T-helper 17 cell (primary cell): Measurements from ENCODE around the gene PWWP2B. TPM values are rescaled to one million over a fixed set of nuclear protein-coding genes. Genes with fewer than 3 reads are reported as not detected.

ENCODE experiments used
- ATAC-seq: fragments of 150-1000 bp; cut with Tn5 transposase; 2 replicates; pipeline ENCODE4 v1.10.0; 2021; ENCODE audit warnings: mild to moderate bottlenecking, moderate library complexity
- DNase-seq, 3 donors: peaks; one replicate each; pipeline versions ENCODE4 v3.0.0 to v3.0.0-alpha.2; 2020 to 2021
- H3K9me3 ChIP-seq: one replicate; pipeline ENCODE4 v1.7.0; 2013; ENCODE audit warnings: low read length, mild to moderate bottlenecking; ENCODE audit not compliant: control insufficient read depth, poor library complexity, severe bottlenecking
- H3K27ac Mint-ChIP-seq: one replicate; pipeline ENCODE4 v1.8.0; 2022; ENCODE audit warnings: mild to moderate bottlenecking, moderate library complexity, mixed read lengths
- H3K27me3 Mint-ChIP-seq: one replicate; pipeline ENCODE4 v1.8.0; 2022; ENCODE audit warnings: mixed read lengths
- H3K36me3 Mint-ChIP-seq: one replicate; pipeline ENCODE4 v1.8.0; 2022; ENCODE audit warnings: low read depth, mixed read lengths
- H3K4me1 Mint-ChIP-seq: one replicate; pipeline ENCODE4 v1.8.0; 2022; ENCODE audit warnings: mild to moderate bottlenecking, mixed read lengths
- H3K4me3 Mint-ChIP-seq: one replicate; pipeline ENCODE4 v1.8.0; 2022; ENCODE audit warnings: mild to moderate bottlenecking, moderate library complexity, mixed read lengths
- total RNA-seq, 4 donors: library from RNA in 2 of 4; stranded (reverse) in 2 of 4; gene quantifications; one replicate each; pipeline ENCODE4 v1.2.3 and lab custom pipeline; 2022 to 2026

The PWWP2B gene
- total RNA-seq, 2 donors from 2014 or later: 15.7 to 16.7 TPM

DNA sequence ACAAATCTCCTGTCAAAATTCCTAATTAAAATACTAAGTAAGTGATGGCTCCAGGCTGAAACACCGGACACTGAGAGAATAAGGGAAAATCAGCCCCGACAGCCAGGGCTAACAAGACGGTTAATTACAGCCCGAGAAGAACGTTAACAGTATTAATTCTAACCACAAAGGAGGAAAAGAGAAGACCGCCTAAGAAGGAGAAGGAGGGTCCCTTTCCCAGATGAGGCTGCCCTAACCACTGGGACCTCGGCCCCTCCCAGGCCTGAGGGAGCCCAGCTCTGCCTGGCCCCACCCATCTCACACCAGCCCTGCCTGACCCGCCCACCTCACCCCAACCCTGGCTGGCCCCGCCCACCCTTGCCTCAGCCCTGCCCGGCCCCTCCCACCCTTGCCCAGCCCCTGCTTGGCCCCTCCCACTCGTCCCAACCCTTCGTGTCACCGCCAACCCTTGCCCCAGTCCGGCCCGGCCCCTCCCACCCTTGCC, 51.3 kb downstream of the PWWP2B start:
- ATAC-seq (no peak), DNase-seq (peak in 2 of 3 donors; percentile 45)
- no peak overlapping the region for H3K4me3 Mint-ChIP-seq

DNA sequence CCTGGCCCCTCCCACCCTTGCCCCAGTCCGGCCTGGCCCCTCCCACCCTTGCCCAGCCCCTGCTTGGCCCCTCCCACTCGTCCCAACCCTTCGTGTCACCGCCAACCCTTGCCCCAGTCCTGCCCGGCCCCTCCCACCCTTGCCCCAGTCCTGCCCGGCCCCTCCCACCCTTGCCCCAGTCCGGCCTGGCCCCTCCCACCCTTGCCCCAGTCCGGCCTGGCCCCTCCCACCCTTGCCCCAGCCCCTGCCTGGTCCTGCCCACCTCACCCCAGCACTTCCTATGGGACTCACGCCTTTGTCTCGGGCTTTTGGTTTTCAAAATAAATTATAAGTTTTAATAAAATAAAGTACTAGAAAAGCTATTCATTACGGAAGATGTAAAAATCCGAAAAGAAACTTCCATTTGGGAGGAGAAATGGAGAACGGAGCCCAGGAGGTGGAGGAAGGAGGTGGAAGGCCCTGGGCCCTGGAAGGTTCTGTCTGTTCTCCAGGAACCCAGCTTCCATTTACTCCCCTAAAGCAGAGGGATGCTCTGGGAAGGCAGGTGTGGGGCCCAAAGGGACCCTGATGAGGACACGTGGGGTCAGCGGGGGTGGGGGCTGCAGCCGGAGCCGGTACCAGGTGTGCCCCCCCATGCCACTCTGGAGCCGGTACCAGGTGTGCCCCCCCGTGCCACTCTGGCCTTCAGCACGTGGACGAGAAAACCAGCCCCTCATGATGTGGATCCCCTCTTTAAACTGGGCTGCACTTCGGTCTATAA, 52.2 kb downstream of the PWWP2B start:
- Mint-ChIP-seq H3K36me3 (no peaks in the 10 kb centered on the region), H3K4me3 (no peak overlapping the region), H3K4me1 (peaks cover 27% of the 10 kb centered on the region), H3K27ac (no peak overlapping the region), H3K27me3 (no peaks in the 10 kb centered on the region)
- ATAC-seq (no peak), DNase-seq (no peak)
- no peaks in the 10 kb centered on the region for H3K9me3 ChIP-seq

More for the DNA sequence above, 51.3 kb downstream of the PWWP2B start:
- no peaks in the 10 kb centered on the region for H3K36me3 Mint-ChIP-seq
- no peaks in the 10 kb centered on the region for H3K27me3 Mint-ChIP-seq
- peaks cover 28% of the 10 kb centered on the region for H3K4me1 Mint-ChIP-seq
- H3K27ac Mint-ChIP-seq: peak overlapping the region; percentile 97
- no peaks in the 10 kb centered on the region for H3K9me3 ChIP-seq

DNA sequence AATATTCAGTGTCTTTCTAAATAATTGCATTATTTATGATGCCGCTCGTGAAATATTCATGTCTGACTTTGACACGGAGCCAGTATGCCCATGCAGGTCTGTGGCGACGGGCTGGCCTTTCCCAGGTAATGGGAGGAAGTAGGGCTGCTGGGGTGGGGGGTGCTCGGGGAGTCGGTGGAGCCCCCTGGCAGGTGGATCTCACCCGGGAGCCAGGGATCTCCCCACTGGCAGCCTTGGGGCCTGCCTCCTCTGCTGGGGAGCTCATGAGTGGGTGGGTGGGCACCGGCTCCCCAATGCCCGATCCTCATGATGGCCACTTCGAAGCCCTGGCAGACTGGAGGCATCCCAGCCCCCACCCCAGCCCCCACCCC, 52.8 kb downstream of the PWWP2B start:
- Mint-ChIP-seq H3K36me3 (no peaks in the 10 kb centered on the region), H3K27me3 (no peaks in the 10 kb centered on the region), H3K27ac (no peak overlapping the region), H3K4me1 (peaks cover 25% of the 10 kb centered on the region), H3K4me3 (no peak overlapping the region)
- DNase-seq (no peak), ATAC-seq (no peak)
- no peaks in the 10 kb centered on the region for H3K9me3 ChIP-seq

DNA sequence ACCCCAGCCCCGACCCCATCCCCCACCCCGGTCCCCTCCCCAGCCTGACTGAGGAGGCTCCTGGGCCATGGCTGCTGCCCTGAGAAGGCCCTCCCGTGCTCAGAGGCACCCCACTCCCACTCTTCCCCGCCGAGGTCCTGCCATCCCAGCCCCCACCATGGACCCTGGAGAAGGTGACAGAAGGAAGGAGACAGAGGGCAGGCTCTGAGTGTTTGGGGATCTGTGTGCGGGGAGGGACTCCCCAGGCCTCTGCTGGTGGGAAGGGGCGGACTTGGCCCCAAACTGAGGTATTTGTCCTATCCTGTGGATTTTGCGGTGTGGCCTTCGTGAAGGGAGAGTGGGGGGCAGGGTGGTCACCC, 53.4 kb downstream of the PWWP2B start:
- no peaks in the 10 kb centered on the region for H3K36me3 Mint-ChIP-seq
- no peaks in the 10 kb centered on the region for H3K27me3 Mint-ChIP-seq
- ATAC-seq (no peak), DNase-seq (no peak)
- H3K4me3 Mint-ChIP-seq: no peak overlapping the region
- H3K27ac Mint-ChIP-seq: peak overlapping the region; percentile 81
- peaks cover 20% of the 10 kb centered on the region for H3K4me1 Mint-ChIP-seq
- H3K9me3 ChIP-seq: no peaks in the 10 kb centered on the region

DNA sequence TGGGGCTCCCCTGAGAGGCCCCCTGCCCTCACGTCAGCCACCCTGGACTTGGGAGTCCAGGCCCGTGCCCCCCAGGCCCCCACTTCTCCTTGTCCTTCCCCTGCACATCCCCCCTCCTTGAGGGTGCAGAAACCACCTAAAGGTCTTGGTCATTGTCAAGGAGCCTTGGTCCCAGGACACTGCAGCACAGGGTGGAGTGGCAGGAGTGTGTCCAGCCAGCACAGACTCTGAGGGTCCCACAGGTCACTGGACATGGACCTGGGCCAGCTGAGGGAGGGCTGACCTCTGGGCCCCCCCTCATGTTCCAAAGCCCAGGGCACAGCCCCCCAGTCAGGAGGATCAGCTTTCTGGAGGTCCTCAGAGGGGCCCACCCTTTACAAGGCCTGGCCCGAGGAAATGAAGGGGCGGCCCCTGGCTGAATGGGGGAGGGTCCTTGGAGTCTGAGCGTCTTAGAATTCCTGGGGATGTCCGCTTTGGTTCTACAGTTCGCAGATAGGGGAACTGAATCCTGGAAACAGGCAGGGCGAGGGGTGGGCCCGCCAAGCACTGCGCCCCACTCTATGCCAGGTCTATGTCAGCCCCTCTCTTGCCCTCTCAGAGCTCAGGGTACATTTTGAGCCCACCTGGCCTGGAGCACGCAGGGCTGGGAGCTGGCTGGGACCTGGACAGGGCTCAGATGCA, 54.0 kb downstream of the PWWP2B start:
- no peaks in the 10 kb centered on the region for H3K27me3 Mint-ChIP-seq

DNA sequence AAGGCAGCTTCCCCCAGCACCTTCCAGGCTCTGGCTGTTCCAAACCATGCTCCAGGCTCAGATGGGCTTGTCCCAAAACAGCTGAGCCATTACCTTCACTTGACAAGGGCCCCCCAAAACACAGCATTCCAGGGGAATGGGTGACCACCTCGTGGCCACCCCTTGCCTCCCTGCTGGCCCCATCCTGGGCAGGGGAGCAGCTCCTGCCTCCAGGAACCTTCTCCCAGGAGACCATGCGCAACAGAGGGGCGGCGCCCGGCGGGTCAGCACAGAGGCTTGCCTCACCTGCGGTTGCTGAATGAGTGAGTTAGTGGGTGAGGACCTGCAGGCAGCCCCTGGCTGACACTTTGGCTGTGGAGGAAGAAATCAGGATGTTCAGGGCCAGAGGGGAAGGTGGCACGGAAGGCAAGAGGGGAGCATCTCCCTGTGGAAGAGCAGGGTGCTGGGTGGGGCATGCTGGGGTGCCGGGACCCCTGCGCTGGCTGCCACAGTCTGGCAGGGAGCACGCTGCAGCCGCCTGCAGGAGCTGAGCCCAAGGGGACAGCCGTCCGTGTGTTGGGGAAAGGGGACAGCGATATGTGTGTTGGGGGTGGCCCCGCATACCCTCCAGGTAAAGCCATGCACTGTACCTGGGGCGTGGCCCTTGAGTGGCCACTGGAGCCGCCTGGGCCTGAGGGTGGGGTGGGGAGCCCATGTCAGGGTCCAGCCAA, 54.7 kb downstream of the PWWP2B start:
- ATAC-seq (no peak), DNase-seq (no peak)
- no peaks in the 10 kb centered on the region for H3K9me3 ChIP-seq
- Mint-ChIP-seq H3K27me3 (no peaks in the 10 kb centered on the region), H3K36me3 (no peaks in the 10 kb centered on the region), H3K4me1 (peaks cover 13% of the 10 kb centered on the region), H3K4me3 (no peak overlapping the region), H3K27ac (peak overlapping the region; percentile 81)

More for the DNA sequence above, 54.0 kb downstream of the PWWP2B start:
- H3K4me3 Mint-ChIP-seq: no peak overlapping the region
- no peak for ATAC-seq
- no peaks in the 10 kb centered on the region for H3K36me3 Mint-ChIP-seq
- no peak for DNase-seq
- no peaks in the 10 kb centered on the region for H3K9me3 ChIP-seq
- peaks cover 19% of the 10 kb centered on the region for H3K4me1 Mint-ChIP-seq
- H3K27ac Mint-ChIP-seq: peak overlapping the region; percentile 81

DNA sequence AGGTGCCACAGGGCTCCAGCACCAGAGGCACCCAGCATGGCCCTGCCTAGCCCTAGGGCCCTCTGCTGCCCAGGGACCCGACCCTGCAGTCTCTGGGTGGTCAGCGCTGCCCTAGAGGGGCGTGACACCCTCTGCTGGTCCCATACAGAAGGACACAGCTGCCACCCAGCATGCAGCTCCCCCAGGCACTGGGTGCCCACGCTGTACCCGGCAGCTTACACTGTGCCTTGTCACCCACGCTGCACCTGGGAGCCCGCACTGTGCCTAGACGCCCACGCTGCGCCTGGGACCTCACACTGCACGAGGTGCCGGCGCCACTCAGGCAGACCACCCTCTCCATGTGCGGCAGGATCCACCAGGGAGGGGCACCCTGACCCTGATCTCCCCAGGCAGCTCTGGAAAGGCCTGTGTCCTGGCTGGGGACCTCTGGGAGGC, 55.2 kb downstream of the PWWP2B start:
- H3K9me3 ChIP-seq: no peaks in the 10 kb centered on the region
- no peak for DNase-seq
- no peak overlapping the region for H3K4me3 Mint-ChIP-seq

DNA sequence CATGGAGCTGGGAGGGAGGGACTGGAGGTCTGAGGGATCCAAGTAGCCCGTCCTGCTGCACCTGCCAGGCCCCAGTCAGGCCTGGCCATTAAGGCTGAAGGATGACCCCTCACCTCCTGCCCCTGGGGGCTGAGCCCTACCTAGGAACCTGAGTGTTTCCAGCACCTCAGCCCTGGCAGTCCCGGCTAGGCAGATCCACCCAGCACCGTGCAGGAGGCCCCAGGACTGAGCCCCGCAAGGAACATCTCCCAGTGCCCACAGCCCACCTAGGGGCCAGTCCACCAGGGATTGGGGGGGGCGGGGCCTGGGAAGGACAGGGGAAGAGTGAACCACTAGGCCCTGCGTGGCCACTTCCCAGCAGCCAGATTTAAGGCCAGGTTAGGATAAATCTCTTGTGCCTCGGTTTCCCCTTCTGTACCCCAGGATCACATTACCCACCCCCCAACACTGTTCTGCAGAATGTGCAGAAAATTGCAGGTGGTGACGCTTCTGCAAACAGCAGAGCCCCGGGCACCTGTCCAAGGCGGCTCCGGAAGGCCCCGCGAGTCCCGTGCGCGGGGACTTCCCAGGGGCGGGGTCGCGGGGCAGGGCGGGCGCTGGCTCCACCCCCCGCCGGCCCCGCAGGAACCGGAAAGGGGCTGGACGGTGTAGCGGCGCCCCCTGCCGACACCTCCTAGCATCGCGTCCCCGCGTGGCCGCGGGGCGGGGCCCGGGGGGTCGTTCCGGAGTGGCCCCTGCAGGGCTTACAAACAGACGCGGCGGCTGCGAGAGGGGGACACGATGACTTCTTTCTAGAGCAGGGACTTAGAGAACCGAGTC, 55.9 kb downstream of the PWWP2B start:
- peak; percentile 97 for ATAC-seq
- Mint-ChIP-seq H3K27ac (peak overlapping the region; percentile 81), H3K4me3 (no peak overlapping the region)

More for the DNA sequence above, 55.2 kb downstream of the PWWP2B start:
- Mint-ChIP-seq H3K4me1 (peaks cover 11% of the 10 kb centered on the region), H3K27me3 (no peaks in the 10 kb centered on the region), H3K36me3 (no peaks in the 10 kb centered on the region), H3K27ac (peak overlapping the region; percentile 81)
- ATAC-seq: no peak

DNA sequence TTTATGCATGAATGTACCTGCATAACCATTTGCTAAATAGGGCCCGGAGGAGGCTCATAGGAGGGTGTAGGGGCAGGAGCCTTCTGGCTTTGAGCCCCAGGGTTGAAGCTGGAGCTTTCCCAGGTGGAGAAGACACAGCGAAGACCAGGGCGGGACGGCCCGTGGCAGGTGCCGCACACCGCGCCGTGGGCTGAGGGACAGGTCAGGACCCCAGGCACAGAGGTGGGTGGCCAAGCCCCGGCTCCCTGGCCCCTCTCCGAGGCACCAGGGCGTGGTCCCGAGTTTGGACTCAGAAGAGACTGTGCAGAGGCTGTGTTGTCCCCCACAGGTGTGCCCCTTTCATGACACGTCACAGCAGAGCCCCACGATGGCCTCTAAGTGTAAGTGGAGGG, 56.5 kb downstream of the PWWP2B start:
- Mint-ChIP-seq H3K27me3 (no peaks in the 10 kb centered on the region), H3K4me1 (peaks cover 4% of the 10 kb centered on the region), H3K27ac (peak overlapping the region; percentile 81), H3K4me3 (no peak overlapping the region), H3K36me3 (no peaks in the 10 kb centered on the region)
- ATAC-seq: no peak
- no peak for DNase-seq
- H3K9me3 ChIP-seq: no peaks in the 10 kb centered on the region

More for the DNA sequence above, 55.9 kb downstream of the PWWP2B start:
- Mint-ChIP-seq H3K4me1 (peaks cover 5% of the 10 kb centered on the region), H3K36me3 (no peaks in the 10 kb centered on the region), H3K27me3 (no peaks in the 10 kb centered on the region)
- H3K9me3 ChIP-seq: no peaks in the 10 kb centered on the region
- peak; percentile 92 to 95 (median 94) for DNase-seq

DNA sequence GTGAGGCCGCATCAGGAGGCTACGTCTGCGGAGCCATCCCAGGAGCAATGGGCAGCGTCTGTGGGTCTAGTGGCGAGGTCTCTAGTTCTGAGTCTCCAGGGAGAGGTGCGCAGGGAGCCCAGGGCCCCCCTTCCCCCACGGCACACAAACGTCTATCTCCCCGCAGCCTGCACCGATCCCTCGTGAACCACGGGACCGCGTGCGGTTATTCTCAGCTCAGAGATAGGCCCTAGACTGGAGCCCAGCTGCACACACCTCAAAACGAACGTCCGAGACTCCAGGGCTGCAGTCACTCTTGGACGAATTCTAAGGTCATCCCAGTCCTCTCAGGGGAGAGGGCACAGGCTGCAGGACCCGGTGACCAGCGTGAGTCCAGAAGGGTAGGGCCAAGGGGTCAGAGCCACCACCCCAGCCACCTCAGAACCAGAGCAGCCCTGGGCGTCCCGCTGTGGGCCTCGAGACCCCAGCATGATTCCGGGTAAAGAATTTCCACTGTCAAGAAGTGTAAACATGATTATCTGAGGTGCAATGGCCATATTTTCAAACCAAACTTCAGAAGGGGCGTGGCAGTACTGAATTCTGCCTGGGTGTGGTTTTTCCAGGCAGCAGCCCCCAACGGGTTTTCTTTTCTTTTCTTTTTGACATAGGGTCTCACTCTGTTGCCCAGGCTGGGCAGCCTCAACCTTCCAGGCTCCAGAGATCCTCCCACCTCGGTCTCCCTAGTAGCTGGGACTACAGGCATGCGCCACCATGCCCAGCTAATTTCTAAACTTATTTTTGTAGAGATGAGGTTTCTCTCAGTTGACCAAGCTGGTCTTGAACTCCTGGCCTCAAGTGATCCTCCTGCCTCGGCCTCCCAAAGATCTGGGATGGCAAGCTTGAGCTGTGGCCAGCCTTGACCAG, 57.5 kb downstream of the PWWP2B start:
- DNase-seq (no peak), ATAC-seq (no peak)
- Mint-ChIP-seq H3K27ac (no peak overlapping the region), H3K4me1 (peaks cover 4% of the 10 kb centered on the region), H3K27me3 (no peaks in the 10 kb centered on the region), H3K36me3 (no peaks in the 10 kb centered on the region), H3K4me3 (no peak overlapping the region)
- H3K9me3 ChIP-seq: no peaks in the 10 kb centered on the region

DNA sequence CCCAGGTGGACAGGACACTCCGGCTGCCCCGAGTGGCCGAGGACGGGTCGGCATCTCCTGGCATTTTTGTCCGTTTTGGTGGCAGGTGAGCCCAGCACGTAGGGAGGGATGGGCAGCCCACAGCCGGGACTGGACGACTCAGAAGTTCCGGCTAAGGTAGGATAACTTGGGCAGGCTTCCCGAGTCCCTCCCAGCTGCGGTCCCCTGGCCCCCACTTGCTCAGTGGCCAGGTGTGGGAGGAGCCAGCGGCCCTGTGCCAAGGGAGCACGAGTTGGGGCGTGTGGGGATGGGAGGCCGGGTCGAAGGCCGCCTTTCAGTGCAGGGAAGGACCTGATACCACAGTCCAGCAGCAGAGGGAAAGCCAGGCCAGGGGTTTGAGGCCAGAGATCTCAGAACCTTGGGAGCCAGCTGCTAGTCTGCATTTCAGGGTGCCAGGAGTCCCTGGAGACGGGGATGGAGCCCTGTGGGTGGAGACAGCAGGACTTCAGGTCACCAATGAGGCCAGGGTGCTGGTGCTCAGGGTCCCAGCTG, 58.5 kb downstream of the PWWP2B start:
- peaks cover 4% of the 10 kb centered on the region for H3K4me1 Mint-ChIP-seq
- DNase-seq: no peak
- ATAC-seq: no peak
- H3K27ac Mint-ChIP-seq: no peak overlapping the region
- no peak overlapping the region for H3K4me3 Mint-ChIP-seq
- no peaks in the 10 kb centered on the region for H3K27me3 Mint-ChIP-seq
- no peaks in the 10 kb centered on the region for H3K36me3 Mint-ChIP-seq
- H3K9me3 ChIP-seq: no peaks in the 10 kb centered on the region
